ENCODE results near the gene VAV3. TPM values are rescaled to one million over a fixed set of nuclear protein-coding genes. Genes with fewer than 3 reads are reported as not detected.

VAV3 gene
- total RNA-seq, 1 experiment from 2014 or later: not detected

- H3K9me3 ChIP-seq (ENCODE audit: control insufficient read depth in 1 of 2, insufficient read depth in 1 of 2, low read depth in 1 of 2, low read length in 2 of 2): peaks cover 0 to 9% of the 10 kb centered on the region in 2 experiments; a peak in 1 of 4 replicates
- ChIA-PET CTCF (no interaction called here), RAD21 (ENCODE audit: low non-redundant PET in 1 of 2, low total read pairs in 2 of 2, uncharacterized antibody in 2 of 2, unreplicated experiment in 2 of 2) (no interaction called here), POLR2A (no interaction called here)
- no peak overlapping the region for H3K4me2 ChIP-seq (ENCODE audit: low read length)
- H3K36me3 ChIP-seq (ENCODE audit: control insufficient read depth in 1 of 2, insufficient read depth in 2 of 2, low read length in 2 of 2): no peaks in the 10 kb centered on the region
- no peak for TF ChIP-seq YY1 (IDR thresholded peaks at IDR 0.05; ENCODE audit: extremely low read depth, insufficient replicate concordance, low read depth, low read length)
- no peak for TF ChIP-seq POLR2A (IDR thresholded peaks at IDR 0.05; ENCODE audit: borderline replicate concordance, extremely low read depth, insufficient read depth, insufficient read length)
- TF ChIP-seq TCF7L2 (IDR thresholded peaks at IDR 0.05; ENCODE audit: borderline replicate concordance, extremely low read depth, insufficient read depth, insufficient read length): no peak
- TF ChIP-seq, protein P1, sequence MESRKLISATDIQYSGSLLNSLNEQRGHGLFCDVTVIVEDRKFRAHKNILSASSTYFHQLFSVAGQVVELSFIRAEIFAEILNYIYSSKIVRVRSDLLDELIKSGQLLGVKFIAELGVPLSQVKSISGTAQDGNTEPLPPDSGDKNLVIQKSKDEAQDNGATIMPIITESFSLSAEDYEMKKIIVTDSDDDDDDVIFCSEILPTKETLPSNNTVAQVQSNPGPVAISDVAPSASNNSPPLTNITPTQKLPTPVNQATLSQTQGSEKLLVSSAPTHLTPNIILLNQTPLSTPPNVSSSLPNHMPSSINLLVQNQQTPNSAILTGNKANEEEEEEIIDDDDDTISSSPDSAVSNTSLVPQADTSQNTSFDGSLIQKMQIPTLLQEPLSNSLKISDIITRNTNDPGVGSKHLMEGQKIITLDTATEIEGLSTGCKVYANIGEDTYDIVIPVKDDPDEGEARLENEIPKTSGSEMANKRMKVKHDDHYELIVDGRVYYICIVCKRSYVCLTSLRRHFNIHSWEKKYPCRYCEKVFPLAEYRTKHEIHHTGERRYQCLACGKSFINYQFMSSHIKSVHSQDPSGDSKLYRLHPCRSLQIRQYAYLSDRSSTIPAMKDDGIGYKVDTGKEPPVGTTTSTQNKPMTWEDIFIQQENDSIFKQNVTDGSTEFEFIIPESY (IDR thresholded peaks at IDR 0.05; ENCODE audit: extremely low read depth, insufficient replicate concordance, low read length): no peak
- TF ChIP-seq SIN3A (IDR thresholded peaks at IDR 0.05; ENCODE audit: low read depth): no peak
- intact Hi-C loops (cut with micrococcal nuclease): no loop called here
- no peaks in the 10 kb centered on the region for H3K79me2 ChIP-seq (ENCODE audit: insufficient read depth, low read length)
- no peak overlapping the region for H3K9ac ChIP-seq (ENCODE audit: low read length)
- ATAC-seq (no peak), DNase-seq (ENCODE audit: low read depth, low spot score) (no peak)
- no peak overlapping the region for H2AFZ ChIP-seq (ENCODE audit: low read depth, low read length, poor library complexity, severe bottlenecking)
- BruUV-seq (replicated peaks): no TSS peak
- no peak overlapping the region for H3K4me3 ChIP-seq (replicated peaks in 1 of 2; ENCODE audit: low read depth in 1 of 2, low read length in 2 of 2)
- no peaks in the 10 kb centered on the region for H3K9me2 ChIP-seq (ENCODE audit: insufficient read depth)
- no peak overlapping the region for H3K27ac ChIP-seq (ENCODE audit: low read depth, low read length)
- H3K27me3 ChIP-seq (ENCODE audit: insufficient read depth, low read length): no peaks in the 10 kb centered on the region
- H4K20me1 ChIP-seq (ENCODE audit: insufficient read depth): no peaks in the 10 kb centered on the region
- no peaks in the 10 kb centered on the region for H3K4me1 ChIP-seq (ENCODE audit: control insufficient read depth in 1 of 2, insufficient read depth in 2 of 2, low read length in 2 of 2)
These were observed 294.5 kb downstream of the VAV3 start for GRCh38 chr1:107670397-107671040.

GRCh38 chr1:107669996-107670395 is 295.0 kb downstream of the VAV3 start:
- Histone ChIP-seq H4K20me1 (ENCODE audit: insufficient read depth) (no peaks in the 10 kb centered on the region), H2AFZ (ENCODE audit: low read depth, low read length, poor library complexity, severe bottlenecking) (no peak overlapping the region), H3K79me2 (ENCODE audit: insufficient read depth, low read length) (no peaks in the 10 kb centered on the region), H3K27me3 (ENCODE audit: insufficient read depth, low read length) (no peaks in the 10 kb centered on the region), H3K9me3 (ENCODE audit: control insufficient read depth in 1 of 2, insufficient read depth in 1 of 2, low read depth in 1 of 2, low read length in 2 of 2) (peaks cover 0 to 10% of the 10 kb centered on the region in 2 experiments; a peak in 1 of 4 replicates), H3K36me3 (ENCODE audit: control insufficient read depth in 1 of 2, insufficient read depth in 2 of 2, low read length in 2 of 2) (no peaks in the 10 kb centered on the region), H3K9me2 (ENCODE audit: insufficient read depth) (no peaks in the 10 kb centered on the region), H3K4me2 (ENCODE audit: low read length) (no peak overlapping the region), H3K27ac (ENCODE audit: low read depth, low read length) (no peak overlapping the region), H3K9ac (ENCODE audit: low read length) (no peak overlapping the region), H3K4me3 (replicated peaks in 1 of 2; ENCODE audit: low read depth in 1 of 2, low read length in 2 of 2) (no peak overlapping the region), H3K4me1 (ENCODE audit: control insufficient read depth in 1 of 2, insufficient read depth in 2 of 2, low read length in 2 of 2) (no peaks in the 10 kb centered on the region)
- ChIA-PET POLR2A (no interaction called here), RAD21 (ENCODE audit: low non-redundant PET in 1 of 2, low total read pairs in 2 of 2, uncharacterized antibody in 2 of 2, unreplicated experiment in 2 of 2) (no interaction called here), CTCF (no interaction called here)
- DNase-seq (ENCODE audit: low read depth, low spot score): no peak
- no peak for ATAC-seq
- BruUV-seq (replicated peaks): no TSS peak
- intact Hi-C loops (cut with micrococcal nuclease): no loop called here
- no peak for TF ChIP-seq ZNF274 (IDR thresholded peaks at IDR 0.05; ENCODE audit: low read depth, low read length)
- no peak for TF ChIP-seq EGR1 (IDR thresholded peaks at IDR 0.05; ENCODE audit: low read depth)
- TF ChIP-seq, protein P2, sequence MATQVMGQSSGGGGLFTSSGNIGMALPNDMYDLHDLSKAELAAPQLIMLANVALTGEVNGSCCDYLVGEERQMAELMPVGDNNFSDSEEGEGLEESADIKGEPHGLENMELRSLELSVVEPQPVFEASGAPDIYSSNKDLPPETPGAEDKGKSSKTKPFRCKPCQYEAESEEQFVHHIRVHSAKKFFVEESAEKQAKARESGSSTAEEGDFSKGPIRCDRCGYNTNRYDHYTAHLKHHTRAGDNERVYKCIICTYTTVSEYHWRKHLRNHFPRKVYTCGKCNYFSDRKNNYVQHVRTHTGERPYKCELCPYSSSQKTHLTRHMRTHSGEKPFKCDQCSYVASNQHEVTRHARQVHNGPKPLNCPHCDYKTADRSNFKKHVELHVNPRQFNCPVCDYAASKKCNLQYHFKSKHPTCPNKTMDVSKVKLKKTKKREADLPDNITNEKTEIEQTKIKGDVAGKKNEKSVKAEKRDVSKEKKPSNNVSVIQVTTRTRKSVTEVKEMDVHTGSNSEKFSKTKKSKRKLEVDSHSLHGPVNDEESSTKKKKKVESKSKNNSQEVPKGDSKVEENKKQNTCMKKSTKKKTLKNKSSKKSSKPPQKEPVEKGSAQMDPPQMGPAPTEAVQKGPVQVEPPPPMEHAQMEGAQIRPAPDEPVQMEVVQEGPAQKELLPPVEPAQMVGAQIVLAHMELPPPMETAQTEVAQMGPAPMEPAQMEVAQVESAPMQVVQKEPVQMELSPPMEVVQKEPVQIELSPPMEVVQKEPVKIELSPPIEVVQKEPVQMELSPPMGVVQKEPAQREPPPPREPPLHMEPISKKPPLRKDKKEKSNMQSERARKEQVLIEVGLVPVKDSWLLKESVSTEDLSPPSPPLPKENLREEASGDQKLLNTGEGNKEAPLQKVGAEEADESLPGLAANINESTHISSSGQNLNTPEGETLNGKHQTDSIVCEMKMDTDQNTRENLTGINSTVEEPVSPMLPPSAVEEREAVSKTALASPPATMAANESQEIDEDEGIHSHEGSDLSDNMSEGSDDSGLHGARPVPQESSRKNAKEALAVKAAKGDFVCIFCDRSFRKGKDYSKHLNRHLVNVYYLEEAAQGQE (IDR thresholded peaks at IDR 0.05; ENCODE audit: low read depth): no peak
- no peak for TF ChIP-seq YY1 (IDR thresholded peaks at IDR 0.05; ENCODE audit: extremely low read depth, insufficient replicate concordance, low read depth, low read length)
- TF ChIP-seq, protein P3, sequence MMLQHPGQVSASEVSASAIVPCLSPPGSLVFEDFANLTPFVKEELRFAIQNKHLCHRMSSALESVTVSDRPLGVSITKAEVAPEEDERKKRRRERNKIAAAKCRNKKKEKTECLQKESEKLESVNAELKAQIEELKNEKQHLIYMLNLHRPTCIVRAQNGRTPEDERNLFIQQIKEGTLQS (IDR thresholded peaks at IDR 0.05): no peak
- TF ChIP-seq JUND (IDR thresholded peaks at IDR 0.05): no peak
- no peak for TF ChIP-seq MAX (IDR thresholded peaks at IDR 0.05)
